GM11168 (cell line): ENCODE measurements around the gene CHCHD6.

ENCODE experiments used
- in situ Hi-C: fragments of 300-500 bp; cut with MboI; formaldehyde crosslinking; loops from one replicate; pipeline ENCODE4 v1.12.0; 2022; ENCODE audit warnings: low sequenced_read_pairs; ENCODE audit not compliant: unreplicated experiment

CHCHD6 gene

DNA sequence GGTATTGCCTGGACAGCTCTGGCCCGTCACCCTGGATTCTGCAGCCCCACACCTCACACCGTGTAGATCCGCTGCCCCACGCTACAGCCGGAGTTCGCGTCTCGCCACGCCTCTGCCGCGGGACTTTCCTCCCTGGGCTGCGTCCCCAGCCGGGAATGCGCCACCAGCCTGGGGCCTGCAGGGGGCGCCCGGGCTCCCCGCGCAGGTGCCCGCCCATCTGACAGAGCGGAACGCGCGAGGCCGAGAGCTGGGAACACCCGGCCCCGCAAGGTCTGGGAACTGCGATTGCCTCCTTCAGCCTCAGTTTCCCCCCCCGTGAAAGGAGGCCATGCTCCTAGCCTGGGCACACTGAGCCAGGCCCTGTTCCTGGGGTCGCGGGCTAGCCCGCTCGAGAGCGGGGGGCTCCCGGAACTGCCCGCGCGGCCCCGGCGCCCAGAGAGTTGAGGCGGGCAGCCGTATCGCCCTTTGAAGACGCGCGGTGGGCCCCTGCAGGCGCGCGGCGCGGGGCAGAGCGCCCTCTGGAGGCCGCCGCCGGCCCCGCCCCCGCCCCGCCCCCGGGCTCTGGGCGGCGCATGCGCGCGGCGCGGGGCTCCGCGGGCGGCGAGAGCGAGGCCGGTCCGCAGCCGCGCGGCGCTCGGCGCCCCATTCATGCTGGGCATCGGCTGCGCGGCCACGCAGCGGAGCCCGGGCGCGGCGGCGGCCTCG lies 278.6 kb downstream of the CHCHD6 start, which contains the start of gene PLXNA1:
Gene PLXNA1, plus strand, starts transcription at position 645 of the 705 bp plus-strand sequence. CDS start 5,479 bp downstream, outside the sequence.
- in situ Hi-C loops: no loop called here

DNA sequence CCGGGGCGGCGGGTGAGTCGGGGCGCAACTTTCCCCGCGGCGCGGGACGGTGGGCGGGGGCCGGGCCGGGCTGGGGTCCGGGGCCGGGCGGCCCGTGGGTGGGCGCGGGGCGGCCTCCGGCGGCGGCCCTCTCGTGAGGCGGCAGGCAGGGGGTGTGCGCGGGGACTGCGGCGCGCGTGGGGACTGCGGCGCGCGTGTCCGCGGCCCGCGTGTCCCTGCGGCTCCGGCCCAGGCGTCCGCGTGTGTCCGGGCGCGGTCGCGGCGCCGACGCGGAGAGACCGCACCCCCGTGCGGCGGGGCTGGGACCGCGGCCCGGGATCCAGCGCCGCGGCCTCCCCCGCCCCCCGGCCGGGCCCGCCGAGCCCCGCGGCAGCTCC lies 279.2 kb downstream of the CHCHD6 start:
- in situ Hi-C loops: no loop called here

DNA sequence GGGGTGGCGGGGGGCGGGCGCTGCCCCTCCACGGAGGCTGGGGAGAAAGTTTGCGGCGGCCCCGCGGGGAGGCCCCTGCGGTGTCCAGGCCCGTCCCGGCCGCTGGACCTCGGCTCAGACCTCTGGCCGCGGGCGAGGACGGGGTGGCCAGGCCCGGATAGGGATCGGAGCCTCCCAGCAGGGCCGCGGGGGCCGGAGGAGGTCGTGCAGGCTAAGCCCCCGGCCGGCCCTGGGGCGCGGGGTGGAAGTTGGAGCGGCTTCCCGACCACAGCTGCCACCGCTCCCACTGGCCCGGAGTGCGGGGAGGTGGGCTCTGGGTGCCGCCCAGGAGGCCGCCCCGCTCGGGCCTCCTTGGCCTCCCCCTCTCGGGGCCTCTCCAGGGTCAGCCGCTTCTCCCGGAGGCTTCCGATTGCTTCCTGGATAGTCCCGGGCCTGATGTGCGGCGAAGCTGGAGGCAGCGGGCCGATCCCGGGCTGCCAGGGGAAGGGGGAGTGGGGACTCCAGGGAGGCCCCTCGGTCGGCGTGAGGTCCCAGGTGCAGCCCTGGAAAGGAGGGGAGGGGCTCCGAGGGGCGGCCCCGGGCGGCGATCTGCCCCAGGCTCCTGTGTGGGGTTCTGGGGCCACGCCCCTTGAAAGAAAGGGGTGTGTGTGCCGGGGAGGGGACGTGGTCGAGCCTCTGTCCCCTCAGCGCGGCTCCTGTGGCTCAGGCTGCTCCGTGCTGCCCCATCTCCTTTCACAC lies 279.8 kb downstream of the CHCHD6 start:
- in situ Hi-C loops: no loop called here

DNA sequence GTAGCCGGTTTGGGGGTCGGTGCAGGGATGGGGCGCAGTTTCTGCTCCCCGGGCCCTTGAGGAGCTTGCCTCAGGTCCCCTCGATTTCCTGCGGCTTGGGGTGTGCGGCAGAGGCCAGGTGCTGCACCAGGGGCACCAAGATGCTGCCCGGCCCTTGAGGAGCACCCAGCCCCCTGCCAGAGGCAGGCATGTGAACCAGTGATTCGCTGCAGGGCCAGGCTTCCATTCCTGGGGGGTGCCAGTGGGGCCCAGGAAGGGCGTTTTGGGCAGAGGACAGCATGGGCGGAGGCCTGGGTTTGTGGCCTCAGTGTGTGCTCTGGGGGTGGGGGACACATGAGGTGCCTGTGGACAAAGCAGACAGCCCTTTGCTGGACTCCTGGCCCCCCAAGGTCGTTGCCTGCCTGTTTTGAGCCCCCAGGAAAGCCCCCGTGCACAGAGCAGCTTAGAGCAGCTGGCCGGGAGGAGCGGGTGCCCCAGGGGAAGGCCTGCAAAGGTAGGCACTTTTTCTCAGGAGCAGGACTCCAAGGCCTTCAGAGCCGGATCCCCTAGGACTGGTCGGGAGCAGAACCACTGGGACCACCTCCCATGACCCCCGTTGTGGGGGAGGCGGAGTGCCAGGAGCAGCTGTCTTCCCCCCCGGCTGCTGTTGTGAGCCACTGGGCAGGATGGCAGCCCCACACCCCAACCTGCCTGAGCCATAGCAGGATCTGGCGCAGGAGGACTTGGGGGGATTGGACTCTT lies 280.5 kb downstream of the CHCHD6 start:
- in situ Hi-C loops: no loop called here

GRCh38 chr3:126985132-126985985 lies 281.3 kb downstream of the CHCHD6 start:
- in situ Hi-C loops: no loop called here

DNA sequence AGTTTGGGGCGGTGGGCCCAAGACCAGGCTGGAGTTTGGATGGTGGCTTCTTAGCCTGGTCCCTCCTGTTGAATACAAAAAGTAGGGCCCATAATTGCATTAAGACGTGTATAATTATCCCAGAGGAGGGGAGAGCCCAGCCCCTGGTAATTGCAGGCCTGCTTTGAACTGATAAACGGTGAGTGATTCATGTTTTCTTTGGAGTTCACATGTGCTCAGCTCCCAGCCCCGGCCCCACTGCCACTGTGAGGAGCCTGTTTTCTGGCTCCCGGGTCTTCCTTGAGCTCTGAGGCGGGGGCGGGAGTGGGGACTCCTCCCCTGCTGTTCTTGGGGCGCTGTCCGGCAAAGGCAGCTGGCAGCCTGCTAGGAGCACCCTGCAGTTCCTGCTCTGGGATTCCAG lies 282.0 kb downstream of the CHCHD6 start:
- in situ Hi-C loops: no loop called here

DNA sequence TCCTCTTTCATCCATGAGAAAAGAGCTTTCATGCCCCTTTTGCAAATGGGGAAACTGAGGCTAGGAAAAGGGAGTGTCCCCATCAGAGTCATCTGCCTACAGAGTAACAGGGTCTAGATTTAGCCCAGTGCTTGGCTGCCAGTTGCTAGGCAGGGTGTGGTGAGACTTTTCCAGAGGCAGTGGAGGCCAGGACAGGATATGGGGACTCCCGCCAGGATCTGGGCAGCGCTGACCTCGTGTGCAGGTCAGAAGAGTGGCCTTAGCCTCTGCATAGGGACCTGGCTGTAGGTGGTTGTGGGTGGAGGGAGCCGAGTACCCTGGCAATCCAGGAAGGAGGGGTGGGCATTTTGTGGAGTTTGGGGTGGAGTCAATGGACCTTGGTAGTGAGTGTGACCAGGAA lies 283.1 kb downstream of the CHCHD6 start:
- in situ Hi-C loops: no loop called here

- in situ Hi-C loops: no loop called here
Observed at GRCh38 chr3:126987596-126987995, 283.6 kb downstream of the CHCHD6 start.

DNA sequence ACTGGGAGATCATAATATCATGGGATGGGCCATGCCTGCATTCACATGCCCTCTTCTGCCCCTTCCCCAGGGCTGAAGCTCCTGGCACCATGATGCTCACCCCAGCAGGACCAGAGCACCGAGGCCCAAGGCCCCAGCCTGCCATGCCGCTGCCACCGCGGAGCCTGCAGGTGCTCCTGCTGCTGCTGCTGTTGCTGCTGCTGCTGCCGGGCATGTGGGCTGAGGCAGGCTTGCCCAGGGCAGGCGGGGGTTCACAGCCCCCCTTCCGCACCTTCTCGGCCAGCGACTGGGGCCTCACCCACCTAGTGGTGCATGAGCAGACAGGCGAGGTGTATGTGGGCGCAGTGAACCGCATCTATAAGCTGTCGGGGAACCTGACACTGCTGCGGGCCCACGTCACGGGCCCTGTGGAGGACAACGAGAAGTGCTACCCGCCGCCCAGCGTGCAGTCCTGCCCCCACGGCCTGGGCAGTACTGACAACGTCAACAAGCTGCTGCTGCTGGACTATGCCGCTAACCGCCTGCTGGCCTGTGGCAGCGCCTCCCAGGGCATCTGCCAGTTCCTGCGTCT lies 284.5 kb downstream of the CHCHD6 start:
- in situ Hi-C loops: no loop called here

DNA sequence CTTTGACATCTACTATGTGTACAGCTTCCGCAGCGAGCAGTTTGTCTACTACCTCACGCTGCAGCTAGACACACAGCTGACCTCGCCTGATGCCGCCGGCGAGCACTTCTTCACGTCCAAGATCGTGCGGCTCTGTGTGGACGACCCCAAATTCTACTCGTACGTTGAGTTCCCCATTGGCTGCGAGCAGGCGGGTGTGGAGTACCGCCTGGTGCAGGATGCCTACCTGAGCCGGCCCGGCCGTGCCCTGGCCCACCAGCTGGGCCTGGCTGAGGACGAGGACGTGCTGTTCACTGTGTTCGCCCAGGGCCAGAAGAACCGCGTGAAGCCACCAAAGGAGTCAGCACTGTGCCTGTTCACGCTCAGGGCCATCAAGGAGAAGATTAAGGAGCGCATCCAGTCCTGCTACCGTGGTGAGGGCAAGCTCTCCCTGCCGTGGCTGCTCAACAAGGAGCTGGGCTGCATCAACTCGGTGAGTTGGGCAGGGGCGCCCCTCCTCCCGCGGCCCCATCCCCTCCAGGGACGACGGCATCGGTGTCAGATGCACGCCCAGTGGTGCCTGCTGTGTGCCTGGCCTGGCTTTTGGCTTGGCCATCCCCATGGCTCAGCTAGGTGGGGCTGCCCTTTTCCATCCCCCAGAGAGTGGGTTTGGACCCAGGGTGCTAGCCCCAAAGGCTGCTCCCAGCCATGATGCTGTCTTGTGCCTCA lies 285.4 kb downstream of the CHCHD6 start:
- in situ Hi-C loops: no loop called here

DNA sequence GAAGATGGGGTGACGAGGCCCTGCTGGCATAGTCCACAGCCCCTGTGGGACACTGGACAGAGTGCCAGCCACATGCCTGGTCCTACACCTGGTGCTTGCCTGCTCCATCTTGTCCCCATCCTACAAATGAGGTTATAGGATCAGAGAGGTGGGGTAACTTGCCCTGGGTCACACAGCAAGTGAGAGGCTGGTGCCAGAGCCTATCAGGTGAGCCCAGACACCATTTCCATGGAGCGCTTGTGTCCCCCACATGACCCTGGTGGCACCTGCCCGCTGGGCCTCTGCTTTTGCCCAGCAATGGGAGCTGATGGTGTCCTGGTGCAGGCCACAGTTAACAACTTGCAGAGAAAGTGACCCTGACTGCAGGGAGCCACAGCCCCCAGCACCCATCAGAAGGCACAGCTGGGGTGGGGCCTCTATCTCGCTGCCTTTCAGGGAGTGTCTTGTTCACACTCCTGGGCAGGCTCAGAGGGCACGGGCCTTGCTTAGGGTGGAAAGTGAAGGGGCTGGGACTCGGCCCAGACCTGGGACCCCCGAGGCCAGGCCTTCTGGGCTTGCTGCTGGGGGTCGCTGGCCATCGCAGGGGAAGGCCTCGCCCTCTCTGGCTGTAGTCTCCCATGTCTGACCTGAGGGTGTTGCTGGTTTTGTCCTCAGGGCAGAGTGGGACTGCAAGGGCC lies 286.1 kb downstream of the CHCHD6 start:
- in situ Hi-C loops: no loop called here

- in situ Hi-C loops: no loop called here
Observed at GRCh38 chr3:126990890-126991289, 286.9 kb downstream of the CHCHD6 start.

DNA sequence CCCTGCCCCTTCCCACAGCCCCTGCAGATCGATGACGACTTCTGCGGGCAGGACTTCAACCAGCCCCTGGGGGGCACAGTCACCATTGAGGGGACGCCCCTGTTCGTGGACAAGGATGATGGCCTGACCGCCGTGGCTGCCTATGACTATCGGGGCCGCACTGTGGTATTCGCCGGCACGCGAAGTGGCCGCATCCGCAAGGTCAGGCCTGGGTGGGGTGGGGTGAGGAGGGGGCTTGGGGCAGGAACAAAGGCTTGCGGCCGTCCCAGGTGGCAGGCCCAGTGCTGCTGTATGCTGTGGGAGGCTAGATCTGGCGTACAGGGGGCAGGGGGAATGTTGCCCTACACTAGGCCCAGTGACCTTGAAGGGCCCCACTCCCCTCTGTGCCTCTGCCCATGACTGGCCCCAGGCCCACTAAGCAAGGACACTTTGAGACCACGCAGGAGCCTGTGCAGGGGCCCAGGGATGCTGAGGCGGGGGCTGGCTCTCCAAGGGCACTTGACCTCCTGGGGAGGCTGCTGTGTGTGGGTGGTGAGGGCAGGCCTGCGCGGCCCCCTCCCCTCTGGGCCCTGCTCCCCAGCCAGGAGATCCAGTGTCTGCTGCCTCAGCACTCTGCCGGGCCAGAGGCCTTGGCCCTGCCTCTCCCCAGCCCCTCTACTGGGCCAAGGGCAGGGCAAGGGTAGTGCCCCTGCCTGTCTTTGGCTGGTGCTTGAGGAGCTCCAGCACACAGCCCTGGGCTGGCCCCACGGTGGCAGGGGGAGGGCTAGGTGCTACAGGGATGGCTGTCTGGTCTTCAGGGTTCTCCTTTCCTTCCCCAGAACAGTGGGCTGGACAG lies 287.5 kb downstream of the CHCHD6 start:
- in situ Hi-C loops: no loop called here

DNA sequence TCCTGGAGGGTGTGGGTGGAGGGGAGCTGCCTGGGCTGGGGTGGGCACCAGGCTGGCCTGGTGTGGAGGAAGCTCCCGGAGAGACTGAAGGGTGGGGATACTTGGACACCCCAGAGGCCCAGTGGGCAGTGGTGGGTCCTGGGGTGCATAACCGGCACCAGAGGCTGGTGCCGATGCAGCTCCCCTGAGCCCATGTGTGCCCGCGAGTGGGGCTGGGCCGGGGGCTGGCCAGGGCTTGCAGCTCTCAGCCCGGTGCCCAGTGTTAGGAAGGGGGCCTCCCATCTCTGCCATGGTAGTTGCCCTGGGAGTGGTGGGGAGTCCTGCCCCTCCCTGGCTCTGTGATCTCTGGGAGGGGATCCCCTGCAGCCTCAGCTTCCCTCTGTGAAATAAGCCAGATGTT lies 288.2 kb downstream of the CHCHD6 start:
- in situ Hi-C loops: no loop called here

DNA sequence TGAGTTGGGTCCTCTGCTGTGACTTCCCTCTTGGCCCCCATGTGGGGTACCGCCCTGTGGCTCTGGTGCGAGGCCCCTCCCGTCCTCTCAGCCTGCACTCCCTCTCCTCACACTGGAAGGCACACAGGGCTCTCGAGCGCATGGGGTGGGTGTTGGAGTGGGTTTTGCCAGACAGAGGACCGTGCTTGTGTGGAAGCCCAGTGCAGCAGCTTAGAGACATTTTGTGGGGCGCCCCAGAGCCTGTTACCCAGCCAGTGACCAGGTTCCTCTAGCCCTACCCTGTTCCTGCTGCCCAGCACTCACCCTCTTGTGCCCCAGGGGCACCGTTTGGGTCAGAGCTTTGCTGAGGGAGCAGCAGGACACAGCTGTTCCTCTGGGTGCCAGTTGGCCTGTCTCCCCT lies 288.7 kb downstream of the CHCHD6 start:
- in situ Hi-C loops: no loop called here

DNA sequence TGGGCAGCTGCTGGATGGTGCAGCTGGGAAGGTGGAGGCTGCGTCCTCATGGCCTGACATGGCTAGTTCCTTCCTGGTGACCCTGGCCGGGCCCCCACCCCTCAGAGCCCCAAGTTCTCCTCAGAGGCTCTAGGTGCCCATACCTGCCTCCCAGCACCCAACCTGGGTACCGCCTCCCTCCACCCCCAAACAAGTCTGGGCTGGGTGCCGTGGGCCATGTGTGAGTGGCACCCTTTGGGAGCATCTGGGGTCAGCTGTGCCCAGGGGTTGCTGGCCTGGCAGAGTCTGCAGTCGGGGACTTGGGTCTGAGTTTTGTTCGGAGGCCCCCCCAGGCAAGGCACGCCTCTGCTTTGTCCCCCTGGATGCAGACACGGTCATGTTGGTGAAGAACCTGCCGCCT lies 289.4 kb downstream of the CHCHD6 start:
- in situ Hi-C loops: no loop called here

DNA sequence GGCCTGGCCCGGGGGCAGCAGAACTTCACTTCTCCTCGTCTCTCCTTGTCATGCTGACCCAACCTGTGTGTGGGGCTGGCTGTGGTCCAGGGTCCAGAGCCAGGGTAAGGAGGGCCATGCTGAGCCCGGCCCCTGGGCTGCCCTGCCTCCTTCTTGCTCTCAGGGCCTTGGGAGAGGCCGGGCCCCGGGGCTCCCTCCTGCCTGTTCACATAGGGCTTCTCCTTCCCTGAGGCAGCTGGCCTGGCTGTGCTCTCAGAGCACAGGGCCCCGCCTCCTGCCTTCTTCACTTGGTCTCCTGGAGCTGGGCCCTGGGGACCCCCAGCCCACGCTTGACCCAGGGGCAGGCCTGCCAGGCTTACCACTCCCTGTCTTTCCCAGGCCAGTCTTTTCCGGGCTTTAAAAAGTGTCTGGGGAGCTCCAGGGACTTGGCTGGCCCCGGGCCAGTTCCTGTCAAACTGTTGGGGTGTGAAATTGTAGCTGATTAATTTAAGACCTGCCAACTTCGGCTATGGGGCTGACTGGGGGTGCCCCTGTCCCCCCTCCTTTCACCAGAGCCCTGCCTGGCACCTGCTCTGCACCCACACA lies 290.7 kb downstream of the CHCHD6 start:
- in situ Hi-C loops: no loop called here
